K562 (cell line): ENCODE measurements around the gene ZDHHC16. TPM values are rescaled to one million over a fixed set of nuclear protein-coding genes. Genes with fewer than 3 reads are reported as not detected.

Source experiments
- EGR1 ChIP-seq: fragments of 450-650 bp; conservative IDR thresholded peaks from 2 replicates; pipeline ENCODE4 v1.6.1; 2017; ENCODE audit warnings: mild to moderate bottlenecking
- NR1H2 ChIP-seq: sonication (generic); formaldehyde crosslinking; IDR thresholded peaks from 2 replicates; pipeline ENCODE4 v1.4.0; 2020; ENCODE audit warnings: mild to moderate bottlenecking, missing genetic modification reagents
- TAF9B ChIP-seq: fragments of 450-650 bp; IDR thresholded peaks from 2 replicates; pipeline ENCODE4 v1.6.1; 2018; ENCODE audit warnings: mild to moderate bottlenecking; ENCODE audit not compliant: partially characterized antibody
- ZBTB34 ChIP-seq: fragments of 250-450 bp; sonication (Bioruptor Pico); IDR thresholded peaks from 2 replicates; pipeline ENCODE4 v1.8.0; 2021; ENCODE audit warnings: mild to moderate bottlenecking, moderate library complexity
- ZNF431 ChIP-seq: sonication (generic); formaldehyde crosslinking; IDR thresholded peaks from 2 replicates; pipeline ENCODE4 v1.8.0; 2022; ENCODE audit warnings: mild to moderate bottlenecking, missing genetic modification reagents
- polyA plus RNA-seq, 8 experiments: library from polyadenylated mRNA; depleted of rRNA in 4 of 8; stranded (reverse) in 5 of 8; unstranded in 3 of 8; fragments of >200 nt; fragmentation: Nextera tagmentation in 2 of 8; fragmentation: Illumina TruSeq in 1 of 8; extraction: Ambion mirVana in 2 of 8; extraction: Trizol in 1 of 8; gene quantifications; 2 replicates each; pipeline versions ENCODE4 v1.2.1 to v1.2.3, GENCODE V29; 2011 to 2014; ENCODE audit warnings: inconsistent platforms in 1 of 8, missing spikeins in 1 of 8
- total RNA-seq, 7 experiments: library from RNA; depleted of rRNA in 6 of 7; stranded (reverse); fragments of >200 nt in 6 of 7; fragmentation: Illumina TruSeq in 2 of 7; extraction: Trizol in 2 of 7; gene quantifications; 2 replicates each; pipeline versions ENCODE4 v1.2.1 to v1.2.3, GENCODE V29; 2011 to 2021; ENCODE audit warnings: low replicate concordance in 1 of 7
- TF ChIP-seq, protein P1 (sequence below): fragments of 450-650 bp; IDR thresholded peaks from 2 replicates; pipeline ENCODE4 v1.6.1; 2016; ENCODE audit warnings: mild to moderate bottlenecking, moderate library complexity
- TF ChIP-seq, protein P2 (sequence below): sonication (generic); formaldehyde crosslinking; IDR thresholded peaks from 2 replicates; pipeline ENCODE4 v1.8.0; 2022; ENCODE audit warnings: mild to moderate bottlenecking, missing genetic modification reagents

Gene ZDHHC16
- total and polyA plus RNA-seq, 9 of the 15 experiments (the other 6 are each of a cell fraction or from before 2014, with no cell fraction given) = 12.5 to 33.8 (median 21.3) TPM

DNA sequence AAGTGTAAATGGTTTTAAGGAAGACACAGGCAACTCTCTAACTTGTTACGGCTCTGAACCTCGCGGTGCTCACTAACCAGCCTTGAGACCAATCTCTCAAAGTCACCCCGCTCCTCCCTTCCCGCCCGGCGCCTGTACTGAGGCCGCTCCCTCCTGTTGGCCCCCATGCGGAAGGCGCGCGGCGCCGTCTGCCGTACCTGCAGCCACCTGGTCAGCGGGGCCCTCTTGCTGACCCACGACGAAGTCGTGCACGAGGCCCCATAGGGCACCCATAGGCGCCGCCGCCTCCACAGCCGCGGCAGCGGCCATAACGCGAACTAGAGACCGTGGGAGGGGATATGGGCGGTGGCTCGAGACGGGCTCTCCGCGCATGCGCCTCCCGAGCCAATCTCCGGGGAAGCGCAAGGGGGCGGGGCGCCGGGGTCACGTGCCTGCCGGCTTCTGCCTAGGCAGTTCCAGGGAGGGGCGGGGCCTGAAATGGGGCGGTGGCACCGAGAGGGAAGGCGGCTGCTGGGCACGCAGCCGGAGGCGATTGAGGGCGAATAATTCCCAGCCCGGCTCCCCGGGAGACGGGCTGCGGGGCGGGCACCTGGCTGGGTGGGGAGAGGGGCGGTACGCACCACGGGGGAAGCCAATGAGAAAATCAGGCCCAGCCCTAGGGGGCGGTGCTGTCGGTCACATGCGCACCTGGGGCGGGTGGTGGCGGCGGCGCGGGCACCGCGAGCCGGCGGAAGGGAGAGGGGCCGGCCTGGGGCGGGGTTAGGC lies 52.3 kb downstream of the ZDHHC16 start, which contains the start of gene MMS19 (continued):
- TF ChIP-seq, protein P1, sequence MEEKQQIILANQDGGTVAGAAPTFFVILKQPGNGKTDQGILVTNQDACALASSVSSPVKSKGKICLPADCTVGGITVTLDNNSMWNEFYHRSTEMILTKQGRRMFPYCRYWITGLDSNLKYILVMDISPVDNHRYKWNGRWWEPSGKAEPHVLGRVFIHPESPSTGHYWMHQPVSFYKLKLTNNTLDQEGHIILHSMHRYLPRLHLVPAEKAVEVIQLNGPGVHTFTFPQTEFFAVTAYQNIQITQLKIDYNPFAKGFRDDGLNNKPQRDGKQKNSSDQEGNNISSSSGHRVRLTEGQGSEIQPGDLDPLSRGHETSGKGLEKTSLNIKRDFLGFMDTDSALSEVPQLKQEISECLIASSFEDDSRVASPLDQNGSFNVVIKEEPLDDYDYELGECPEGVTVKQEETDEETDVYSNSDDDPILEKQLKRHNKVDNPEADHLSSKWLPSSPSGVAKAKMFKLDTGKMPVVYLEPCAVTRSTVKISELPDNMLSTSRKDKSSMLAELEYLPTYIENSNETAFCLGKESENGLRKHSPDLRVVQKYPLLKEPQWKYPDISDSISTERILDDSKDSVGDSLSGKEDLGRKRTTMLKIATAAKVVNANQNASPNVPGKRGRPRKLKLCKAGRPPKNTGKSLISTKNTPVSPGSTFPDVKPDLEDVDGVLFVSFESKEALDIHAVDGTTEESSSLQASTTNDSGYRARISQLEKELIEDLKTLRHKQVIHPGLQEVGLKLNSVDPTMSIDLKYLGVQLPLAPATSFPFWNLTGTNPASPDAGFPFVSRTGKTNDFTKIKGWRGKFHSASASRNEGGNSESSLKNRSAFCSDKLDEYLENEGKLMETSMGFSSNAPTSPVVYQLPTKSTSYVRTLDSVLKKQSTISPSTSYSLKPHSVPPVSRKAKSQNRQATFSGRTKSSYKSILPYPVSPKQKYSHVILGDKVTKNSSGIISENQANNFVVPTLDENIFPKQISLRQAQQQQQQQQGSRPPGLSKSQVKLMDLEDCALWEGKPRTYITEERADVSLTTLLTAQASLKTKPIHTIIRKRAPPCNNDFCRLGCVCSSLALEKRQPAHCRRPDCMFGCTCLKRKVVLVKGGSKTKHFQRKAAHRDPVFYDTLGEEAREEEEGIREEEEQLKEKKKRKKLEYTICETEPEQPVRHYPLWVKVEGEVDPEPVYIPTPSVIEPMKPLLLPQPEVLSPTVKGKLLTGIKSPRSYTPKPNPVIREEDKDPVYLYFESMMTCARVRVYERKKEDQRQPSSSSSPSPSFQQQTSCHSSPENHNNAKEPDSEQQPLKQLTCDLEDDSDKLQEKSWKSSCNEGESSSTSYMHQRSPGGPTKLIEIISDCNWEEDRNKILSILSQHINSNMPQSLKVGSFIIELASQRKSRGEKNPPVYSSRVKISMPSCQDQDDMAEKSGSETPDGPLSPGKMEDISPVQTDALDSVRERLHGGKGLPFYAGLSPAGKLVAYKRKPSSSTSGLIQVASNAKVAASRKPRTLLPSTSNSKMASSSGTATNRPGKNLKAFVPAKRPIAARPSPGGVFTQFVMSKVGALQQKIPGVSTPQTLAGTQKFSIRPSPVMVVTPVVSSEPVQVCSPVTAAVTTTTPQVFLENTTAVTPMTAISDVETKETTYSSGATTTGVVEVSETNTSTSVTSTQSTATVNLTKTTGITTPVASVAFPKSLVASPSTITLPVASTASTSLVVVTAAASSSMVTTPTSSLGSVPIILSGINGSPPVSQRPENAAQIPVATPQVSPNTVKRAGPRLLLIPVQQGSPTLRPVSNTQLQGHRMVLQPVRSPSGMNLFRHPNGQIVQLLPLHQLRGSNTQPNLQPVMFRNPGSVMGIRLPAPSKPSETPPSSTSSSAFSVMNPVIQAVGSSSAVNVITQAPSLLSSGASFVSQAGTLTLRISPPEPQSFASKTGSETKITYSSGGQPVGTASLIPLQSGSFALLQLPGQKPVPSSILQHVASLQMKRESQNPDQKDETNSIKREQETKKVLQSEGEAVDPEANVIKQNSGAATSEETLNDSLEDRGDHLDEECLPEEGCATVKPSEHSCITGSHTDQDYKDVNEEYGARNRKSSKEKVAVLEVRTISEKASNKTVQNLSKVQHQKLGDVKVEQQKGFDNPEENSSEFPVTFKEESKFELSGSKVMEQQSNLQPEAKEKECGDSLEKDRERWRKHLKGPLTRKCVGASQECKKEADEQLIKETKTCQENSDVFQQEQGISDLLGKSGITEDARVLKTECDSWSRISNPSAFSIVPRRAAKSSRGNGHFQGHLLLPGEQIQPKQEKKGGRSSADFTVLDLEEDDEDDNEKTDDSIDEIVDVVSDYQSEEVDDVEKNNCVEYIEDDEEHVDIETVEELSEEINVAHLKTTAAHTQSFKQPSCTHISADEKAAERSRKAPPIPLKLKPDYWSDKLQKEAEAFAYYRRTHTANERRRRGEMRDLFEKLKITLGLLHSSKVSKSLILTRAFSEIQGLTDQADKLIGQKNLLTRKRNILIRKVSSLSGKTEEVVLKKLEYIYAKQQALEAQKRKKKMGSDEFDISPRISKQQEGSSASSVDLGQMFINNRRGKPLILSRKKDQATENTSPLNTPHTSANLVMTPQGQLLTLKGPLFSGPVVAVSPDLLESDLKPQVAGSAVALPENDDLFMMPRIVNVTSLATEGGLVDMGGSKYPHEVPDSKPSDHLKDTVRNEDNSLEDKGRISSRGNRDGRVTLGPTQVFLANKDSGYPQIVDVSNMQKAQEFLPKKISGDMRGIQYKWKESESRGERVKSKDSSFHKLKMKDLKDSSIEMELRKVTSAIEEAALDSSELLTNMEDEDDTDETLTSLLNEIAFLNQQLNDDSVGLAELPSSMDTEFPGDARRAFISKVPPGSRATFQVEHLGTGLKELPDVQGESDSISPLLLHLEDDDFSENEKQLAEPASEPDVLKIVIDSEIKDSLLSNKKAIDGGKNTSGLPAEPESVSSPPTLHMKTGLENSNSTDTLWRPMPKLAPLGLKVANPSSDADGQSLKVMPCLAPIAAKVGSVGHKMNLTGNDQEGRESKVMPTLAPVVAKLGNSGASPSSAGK = peak; percentile 79
- TF ChIP-seq ZBTB34 = no peak
- no peak for TF ChIP-seq NR1H2 (CRISPR knock-in tag)
- TF ChIP-seq EGR1 = peak; percentile 54
- TF ChIP-seq TAF9B = peak; percentile 73
- peak; percentile 60; the same call in 1 of the 2 replicates for TF ChIP-seq ZNF431 (CRISPR knock-in tag)
- TF ChIP-seq, protein P2, sequence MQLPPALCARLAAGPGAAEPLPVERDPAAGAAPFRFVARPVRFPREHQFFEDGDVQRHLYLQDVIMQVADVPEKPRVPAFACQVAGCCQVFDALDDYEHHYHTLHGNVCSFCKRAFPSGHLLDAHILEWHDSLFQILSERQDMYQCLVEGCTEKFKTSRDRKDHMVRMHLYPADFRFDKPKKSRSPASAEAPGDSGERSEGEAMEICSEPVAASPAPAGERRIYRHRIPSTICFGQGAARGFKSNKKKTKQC = peak; percentile 62; the same call in 1 of the 2 replicates
